ENCODE results near the gene RALGPS1. TPM values are rescaled to one million over a fixed set of nuclear protein-coding genes. Genes with fewer than 3 reads are reported as not detected.

The RALGPS1 gene
- polyA plus RNA-seq, 1 of the 3 experiments (the other 2 are of a cell fraction), result 3.9 TPM

DNA sequence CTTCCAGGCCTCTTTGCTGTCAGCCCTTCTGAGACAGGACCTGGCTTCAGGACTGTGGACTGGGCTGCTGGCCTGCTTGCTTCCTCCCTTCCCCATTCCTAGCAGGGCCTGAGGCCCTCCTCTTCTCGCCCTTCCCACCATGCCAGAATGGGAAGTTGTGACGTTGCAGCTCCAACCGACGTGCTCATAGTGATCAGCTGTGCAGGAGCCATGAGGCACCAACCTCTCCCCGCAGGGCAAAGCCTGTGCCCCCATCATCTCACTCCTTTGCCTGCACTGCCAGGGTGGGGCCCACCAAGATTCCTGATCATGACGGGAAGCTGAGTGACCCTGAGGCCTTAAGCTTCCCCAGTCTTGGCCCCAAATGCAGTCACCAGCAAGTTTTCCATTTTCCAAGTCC lies 304.9 kb downstream of the RALGPS1 start:
- Histone ChIP-seq H3K36me3 (replicated peaks in 1 of 2; ENCODE audit: control insufficient read depth in 1 of 2, insufficient read depth in 2 of 2, low read length in 1 of 2) (no peaks in the 10 kb centered on the region), H3K4me1 (ENCODE audit: control insufficient read depth in 1 of 2, insufficient read depth in 2 of 2, low read depth in 1 of 2, low read length in 1 of 2) (peaks cover 0 to 10% of the 10 kb centered on the region in 2 experiments; a peak in 1 of 4 replicates), H3K4me3 (ENCODE audit: low read depth in 2 of 2, low read length in 1 of 2) (no peak overlapping the region), H3K4me2 (no peak overlapping the region), H2AFZ (ENCODE audit: low read depth) (no peak overlapping the region), H3K79me2 (ENCODE audit: insufficient read depth) (no peaks in the 10 kb centered on the region), H3F3A (replicated peaks; ENCODE audit: insufficient read depth) (peaks cover 5% of the 10 kb centered on the region), H3K9me2 (no peaks in the 10 kb centered on the region), H4K20me1 (ENCODE audit: insufficient read depth) (no peaks in the 10 kb centered on the region), H3K27ac (ENCODE audit: low read depth in 2 of 2, low read length in 1 of 2) (no peak overlapping the region), H3K9ac (no peak overlapping the region), H3K27me3 (ENCODE audit: insufficient read depth) (no peaks in the 10 kb centered on the region), H3K9me3 (no peaks in the 10 kb centered on the region)
- 92% methylated on average over 6 of the region's 6 CpGs for WGBS (ENCODE audit: low lambda C conversion rate)
- TF ChIP-seq REST (IDR thresholded peaks at IDR 0.05; ENCODE audit: low read depth, low read length) (no peak), TEAD4 (IDR thresholded peaks at IDR 0.05; ENCODE audit: borderline replicate concordance, insufficient read depth) (no peak), CHD2 (IDR thresholded peaks at IDR 0.05; ENCODE audit: low read length, partially characterized antibody) (no peak), PBX3 (IDR thresholded peaks at IDR 0.05) (no peak), NRF1 (IDR thresholded peaks at IDR 0.05; ENCODE audit: low read depth, low read length) (no peak), GATA2 (CRISPR knock-in tag; IDR thresholded peaks at IDR 0.05) (no peak), JUND (IDR thresholded peaks at IDR 0.05) (no peak), SMC3 (IDR thresholded peaks at IDR 0.05; ENCODE audit: low read depth, low read length) (no peak), ELF1 (IDR thresholded peaks at IDR 0.05) (no peak), YY1 (IDR thresholded peaks at IDR 0.05; ENCODE audit: low read depth) (no peak), MXI1 (IDR thresholded peaks at IDR 0.05; ENCODE audit: low read depth, low read length) (no peak)
- TF ChIP-seq, protein P1, sequence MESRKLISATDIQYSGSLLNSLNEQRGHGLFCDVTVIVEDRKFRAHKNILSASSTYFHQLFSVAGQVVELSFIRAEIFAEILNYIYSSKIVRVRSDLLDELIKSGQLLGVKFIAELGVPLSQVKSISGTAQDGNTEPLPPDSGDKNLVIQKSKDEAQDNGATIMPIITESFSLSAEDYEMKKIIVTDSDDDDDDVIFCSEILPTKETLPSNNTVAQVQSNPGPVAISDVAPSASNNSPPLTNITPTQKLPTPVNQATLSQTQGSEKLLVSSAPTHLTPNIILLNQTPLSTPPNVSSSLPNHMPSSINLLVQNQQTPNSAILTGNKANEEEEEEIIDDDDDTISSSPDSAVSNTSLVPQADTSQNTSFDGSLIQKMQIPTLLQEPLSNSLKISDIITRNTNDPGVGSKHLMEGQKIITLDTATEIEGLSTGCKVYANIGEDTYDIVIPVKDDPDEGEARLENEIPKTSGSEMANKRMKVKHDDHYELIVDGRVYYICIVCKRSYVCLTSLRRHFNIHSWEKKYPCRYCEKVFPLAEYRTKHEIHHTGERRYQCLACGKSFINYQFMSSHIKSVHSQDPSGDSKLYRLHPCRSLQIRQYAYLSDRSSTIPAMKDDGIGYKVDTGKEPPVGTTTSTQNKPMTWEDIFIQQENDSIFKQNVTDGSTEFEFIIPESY (IDR thresholded peaks at IDR 0.05; ENCODE audit: borderline replicate concordance, low read depth), result no peak
- ChIA-PET POLR2A (no interaction called here), CTCF (no interaction called here)
- DNase-seq, result no peak
